ENCODE measurements around the gene GPR85.

DNA sequence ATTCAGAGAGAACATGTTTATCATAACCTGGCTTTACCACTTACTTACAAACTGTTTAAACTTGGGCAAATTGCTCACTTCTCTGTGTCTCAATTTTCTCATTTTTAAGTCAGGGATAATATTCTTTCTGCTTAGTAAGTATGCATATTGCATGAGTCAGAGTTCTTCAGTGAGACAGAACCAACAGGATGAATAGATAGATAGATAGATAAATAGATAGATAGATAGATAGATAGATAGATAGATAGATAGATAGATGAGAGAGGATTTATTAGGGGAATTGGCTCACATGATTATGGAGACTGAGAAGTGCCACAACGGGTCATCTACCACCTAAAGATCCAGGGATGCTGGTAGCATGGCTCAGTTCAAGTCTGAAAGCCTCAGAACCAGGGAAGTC lies 47.4 kb upstream of the GPR85 start:
- TF ChIP-seq, protein P1, sequence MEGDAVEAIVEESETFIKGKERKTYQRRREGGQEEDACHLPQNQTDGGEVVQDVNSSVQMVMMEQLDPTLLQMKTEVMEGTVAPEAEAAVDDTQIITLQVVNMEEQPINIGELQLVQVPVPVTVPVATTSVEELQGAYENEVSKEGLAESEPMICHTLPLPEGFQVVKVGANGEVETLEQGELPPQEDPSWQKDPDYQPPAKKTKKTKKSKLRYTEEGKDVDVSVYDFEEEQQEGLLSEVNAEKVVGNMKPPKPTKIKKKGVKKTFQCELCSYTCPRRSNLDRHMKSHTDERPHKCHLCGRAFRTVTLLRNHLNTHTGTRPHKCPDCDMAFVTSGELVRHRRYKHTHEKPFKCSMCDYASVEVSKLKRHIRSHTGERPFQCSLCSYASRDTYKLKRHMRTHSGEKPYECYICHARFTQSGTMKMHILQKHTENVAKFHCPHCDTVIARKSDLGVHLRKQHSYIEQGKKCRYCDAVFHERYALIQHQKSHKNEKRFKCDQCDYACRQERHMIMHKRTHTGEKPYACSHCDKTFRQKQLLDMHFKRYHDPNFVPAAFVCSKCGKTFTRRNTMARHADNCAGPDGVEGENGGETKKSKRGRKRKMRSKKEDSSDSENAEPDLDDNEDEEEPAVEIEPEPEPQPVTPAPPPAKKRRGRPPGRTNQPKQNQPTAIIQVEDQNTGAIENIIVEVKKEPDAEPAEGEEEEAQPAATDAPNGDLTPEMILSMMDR (IDR thresholded peaks at IDR 0.05): no peak
- no peak for TF ChIP-seq POLR2A (IDR thresholded peaks at IDR 0.05)

All from right lobe of liver (tissue), 4 donors.